GM06990 (cell line): ENCODE data around the gene GLIS1.

Source experiments
- DNase-seq: peaks from one replicate; pipeline ENCODE4 v3.0.0-alpha.2; 2011; ENCODE audit not compliant: insufficient read length; ENCODE audit errors: extremely low read depth
- H3K27me3 ChIP-seq: replicated peaks from 2 replicates; pipeline ENCODE4 v1.6.0; 2011; ENCODE audit warnings: low read length; ENCODE audit not compliant: control insufficient read depth, insufficient read depth
- H3K36me3 ChIP-seq: 2 replicates; pipeline ENCODE4 v1.5.1; 2011; ENCODE audit warnings: low read length; ENCODE audit not compliant: control insufficient read depth, insufficient read depth
- H3K4me3 ChIP-seq: replicated peaks from 2 replicates; pipeline ENCODE4 v1.5.1; 2011; ENCODE audit warnings: low read depth, mild to moderate bottlenecking, control low read depth, low read length
- TF ChIP-seq, protein P1 (sequence below): IDR thresholded peaks from 2 replicates; pipeline ENCODE4 v1.5.1; 2011; ENCODE audit warnings: low read length, control low read depth, mild to moderate bottlenecking, inconsistent platforms; ENCODE audit not compliant: insufficient read depth, poor library complexity, severe bottlenecking

Gene GLIS1

DNA sequence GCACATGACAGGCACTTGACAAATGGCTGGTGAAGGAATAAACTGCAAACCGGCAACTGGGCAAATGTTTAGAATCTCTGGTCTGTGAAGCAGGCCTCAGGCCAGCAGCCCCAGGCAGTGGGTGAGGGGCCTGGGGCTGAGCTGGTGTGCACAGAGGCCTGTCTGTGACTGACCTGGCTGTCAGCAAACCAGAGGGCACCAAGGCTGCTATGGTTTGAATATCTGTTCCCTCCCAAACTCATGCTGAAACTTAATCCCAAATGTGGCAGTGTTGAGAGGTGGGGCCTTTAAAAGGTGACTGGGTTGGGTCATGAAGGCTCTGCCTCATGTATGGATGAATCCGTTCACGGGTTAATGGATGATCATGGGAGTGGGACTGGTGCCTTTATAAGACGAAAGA is 140.0 kb downstream of the GLIS1 start:
- no peak overlapping the region for H3K4me3 ChIP-seq
- DNase-seq, result no peak
- TF ChIP-seq, protein P1, sequence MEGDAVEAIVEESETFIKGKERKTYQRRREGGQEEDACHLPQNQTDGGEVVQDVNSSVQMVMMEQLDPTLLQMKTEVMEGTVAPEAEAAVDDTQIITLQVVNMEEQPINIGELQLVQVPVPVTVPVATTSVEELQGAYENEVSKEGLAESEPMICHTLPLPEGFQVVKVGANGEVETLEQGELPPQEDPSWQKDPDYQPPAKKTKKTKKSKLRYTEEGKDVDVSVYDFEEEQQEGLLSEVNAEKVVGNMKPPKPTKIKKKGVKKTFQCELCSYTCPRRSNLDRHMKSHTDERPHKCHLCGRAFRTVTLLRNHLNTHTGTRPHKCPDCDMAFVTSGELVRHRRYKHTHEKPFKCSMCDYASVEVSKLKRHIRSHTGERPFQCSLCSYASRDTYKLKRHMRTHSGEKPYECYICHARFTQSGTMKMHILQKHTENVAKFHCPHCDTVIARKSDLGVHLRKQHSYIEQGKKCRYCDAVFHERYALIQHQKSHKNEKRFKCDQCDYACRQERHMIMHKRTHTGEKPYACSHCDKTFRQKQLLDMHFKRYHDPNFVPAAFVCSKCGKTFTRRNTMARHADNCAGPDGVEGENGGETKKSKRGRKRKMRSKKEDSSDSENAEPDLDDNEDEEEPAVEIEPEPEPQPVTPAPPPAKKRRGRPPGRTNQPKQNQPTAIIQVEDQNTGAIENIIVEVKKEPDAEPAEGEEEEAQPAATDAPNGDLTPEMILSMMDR, result no peak
- no peaks in the 10 kb centered on the region for H3K36me3 ChIP-seq
- no peaks in the 10 kb centered on the region; the same call in 1 of the 2 replicates for H3K27me3 ChIP-seq

DNA sequence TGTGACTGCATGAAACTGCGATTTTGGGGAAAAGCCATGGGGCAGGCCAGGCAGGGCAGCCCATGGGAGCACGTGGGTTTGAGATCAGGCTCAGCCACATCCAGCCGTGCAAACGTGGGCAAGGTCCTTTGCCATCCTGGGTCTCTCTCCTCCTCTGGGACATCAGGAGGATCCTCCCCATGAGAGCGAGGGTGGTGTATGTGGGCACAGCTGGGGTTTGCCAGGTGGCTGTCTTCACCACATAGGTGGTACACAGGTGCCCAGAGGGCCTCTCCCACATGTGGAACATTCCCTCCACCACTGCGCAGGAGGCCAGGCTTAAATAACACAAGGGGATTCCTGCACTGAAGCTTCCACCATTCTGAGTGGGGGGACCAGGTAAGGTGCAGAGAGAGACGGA is 143.1 kb downstream of the GLIS1 start:
- Histone ChIP-seq H3K27me3 (no peaks in the 10 kb centered on the region; the same call in 1 of the 2 replicates), H3K4me3 (no peak overlapping the region), H3K36me3 (no peaks in the 10 kb centered on the region)
- no peak for DNase-seq
- TF ChIP-seq, protein P1, result no peak

DNA sequence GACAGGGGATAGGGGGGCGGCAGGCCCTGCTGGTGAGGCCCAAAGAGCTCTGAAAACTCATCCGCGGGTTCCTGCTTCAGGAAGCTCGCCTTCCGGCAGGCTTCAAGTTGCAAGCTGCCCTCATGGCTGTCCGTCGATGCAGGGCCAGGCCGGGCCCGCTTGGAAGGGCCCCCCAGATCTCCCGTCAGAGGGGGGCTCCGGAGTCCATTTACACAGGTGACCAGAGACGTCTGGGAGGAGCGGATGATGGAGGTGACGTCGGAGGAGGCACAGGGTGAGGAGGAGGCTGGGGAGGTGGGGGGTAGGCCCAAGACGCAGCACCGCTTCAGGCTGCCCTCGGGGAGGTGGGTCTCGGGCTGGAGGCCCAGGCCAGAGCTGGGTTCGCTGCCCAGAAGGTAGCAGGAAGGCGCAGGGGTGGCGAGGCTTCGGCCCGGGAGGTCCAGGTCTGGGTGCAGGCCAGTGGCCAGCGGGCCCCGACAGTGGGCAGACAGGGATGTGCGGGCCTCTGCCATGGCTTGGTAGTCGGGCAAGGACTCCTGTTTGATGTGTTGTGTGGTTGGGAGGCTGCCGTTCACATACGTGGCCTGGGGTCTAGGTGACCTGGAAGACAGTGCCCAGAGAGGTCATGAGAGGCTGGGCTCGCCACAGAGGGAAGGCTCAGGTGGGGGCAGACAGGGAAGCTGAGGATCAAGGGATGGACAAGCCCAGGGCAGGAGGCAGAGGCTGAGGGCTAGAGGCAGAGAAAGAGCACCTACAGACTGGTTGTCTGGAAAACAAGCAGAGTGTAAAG is 144.4 kb downstream of the GLIS1 start:
- peaks cover 1% of the 10 kb centered on the region; the same call in 1 of the 2 replicates for H3K27me3 ChIP-seq
- DNase-seq, result no peak
- TF ChIP-seq, protein P1, result no peak
- no peaks in the 10 kb centered on the region for H3K36me3 ChIP-seq
- H3K4me3 ChIP-seq, result no peak overlapping the region

GRCh38 chr1:53593758-53594380 is 145.1 kb downstream of the GLIS1 start:
- TF ChIP-seq, protein P1, result peak; percentile 30
- no peak for DNase-seq
- Histone ChIP-seq H3K4me3 (no peak overlapping the region), H3K36me3 (no peaks in the 10 kb centered on the region), H3K27me3 (peaks cover 1% of the 10 kb centered on the region; the same call in 1 of the 2 replicates)

GRCh38 chr1:53592985-53593757 is 145.8 kb downstream of the GLIS1 start:
- DNase-seq, result no peak
- Histone ChIP-seq H3K36me3 (no peaks in the 10 kb centered on the region), H3K4me3 (no peak overlapping the region), H3K27me3 (peaks cover 1% of the 10 kb centered on the region; the same call in 1 of the 2 replicates)
- TF ChIP-seq, protein P1, result no peak
